Epithelial cell of proximal tubule (primary cell): ENCODE data around the gene ETV6. TPM values are rescaled to one million over a fixed set of nuclear protein-coding genes. Genes with fewer than 3 reads are reported as not detected.
"Not testable (repeated sequence)": the region's sequence is repeated elsewhere in the genome, so short reads cannot be mapped to it uniquely, and the experiment has no call there.

Experiments used
- DNase-seq: peaks from one replicate; pipeline ENCODE4 v3.0.0-alpha.2; 2011; ENCODE audit warnings: low read depth
- H3K4me3 ChIP-seq: 2 replicates; pipeline ENCODE4 v1.5.1; 2011; ENCODE audit warnings: low read depth, mild to moderate bottlenecking, low read length
- total RNA-seq: library from RNA; depleted of rRNA; stranded (reverse); fragments of >200 nt; gene quantifications from 2 replicates; pipeline ENCODE4 v1.2.3, GENCODE V29; 2015
- TF ChIP-seq, protein P1 (sequence below): conservative IDR thresholded peaks from 2 replicates; pipeline ENCODE4 v1.5.1; 2012; ENCODE audit warnings: low read depth, mild to moderate bottlenecking, low read length

Gene ETV6
- total RNA-seq, 1 donor from 2014 or later: 12.9 TPM

GRCh38 chr12:11630046-11630706 lies 19.3 kb upstream of the ETV6 start:
- TF ChIP-seq, protein P1, sequence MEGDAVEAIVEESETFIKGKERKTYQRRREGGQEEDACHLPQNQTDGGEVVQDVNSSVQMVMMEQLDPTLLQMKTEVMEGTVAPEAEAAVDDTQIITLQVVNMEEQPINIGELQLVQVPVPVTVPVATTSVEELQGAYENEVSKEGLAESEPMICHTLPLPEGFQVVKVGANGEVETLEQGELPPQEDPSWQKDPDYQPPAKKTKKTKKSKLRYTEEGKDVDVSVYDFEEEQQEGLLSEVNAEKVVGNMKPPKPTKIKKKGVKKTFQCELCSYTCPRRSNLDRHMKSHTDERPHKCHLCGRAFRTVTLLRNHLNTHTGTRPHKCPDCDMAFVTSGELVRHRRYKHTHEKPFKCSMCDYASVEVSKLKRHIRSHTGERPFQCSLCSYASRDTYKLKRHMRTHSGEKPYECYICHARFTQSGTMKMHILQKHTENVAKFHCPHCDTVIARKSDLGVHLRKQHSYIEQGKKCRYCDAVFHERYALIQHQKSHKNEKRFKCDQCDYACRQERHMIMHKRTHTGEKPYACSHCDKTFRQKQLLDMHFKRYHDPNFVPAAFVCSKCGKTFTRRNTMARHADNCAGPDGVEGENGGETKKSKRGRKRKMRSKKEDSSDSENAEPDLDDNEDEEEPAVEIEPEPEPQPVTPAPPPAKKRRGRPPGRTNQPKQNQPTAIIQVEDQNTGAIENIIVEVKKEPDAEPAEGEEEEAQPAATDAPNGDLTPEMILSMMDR: no peak
- no peak for DNase-seq
- no peak overlapping the region for H3K4me3 ChIP-seq

GRCh38 chr12:11631288-11631687 lies 18.2 kb upstream of the ETV6 start:
- no peak for DNase-seq
- TF ChIP-seq, protein P1: no peak
- no peak overlapping the region for H3K4me3 ChIP-seq

DNA sequence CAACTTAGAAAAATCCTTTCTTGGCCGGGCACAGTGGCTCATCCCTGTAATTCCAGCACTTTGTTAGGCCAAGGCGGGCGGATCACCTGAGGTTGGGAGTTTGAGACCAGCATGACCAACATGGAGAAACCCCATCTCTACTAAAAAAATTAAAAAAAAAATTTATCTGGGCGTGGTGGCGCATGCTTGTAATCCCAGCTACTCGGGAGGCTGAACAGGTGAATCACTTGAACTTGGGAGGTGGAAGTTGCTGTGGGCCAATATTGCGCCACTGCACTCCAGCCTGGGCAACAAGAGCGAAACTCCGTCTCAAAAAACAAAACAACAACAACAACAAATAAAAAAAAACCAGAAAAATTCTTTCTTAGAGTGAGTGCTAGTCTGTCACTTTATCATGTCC lies 17.6 kb upstream of the ETV6 start:
- DNase-seq, H3K4me3 ChIP-seq: not testable (repeated sequence)

GRCh38 chr12:11633968-11634367 lies 15.5 kb upstream of the ETV6 start:
- H3K4me3 ChIP-seq: no peak overlapping the region
- DNase-seq: no peak
- TF ChIP-seq, protein P1: no peak

DNA sequence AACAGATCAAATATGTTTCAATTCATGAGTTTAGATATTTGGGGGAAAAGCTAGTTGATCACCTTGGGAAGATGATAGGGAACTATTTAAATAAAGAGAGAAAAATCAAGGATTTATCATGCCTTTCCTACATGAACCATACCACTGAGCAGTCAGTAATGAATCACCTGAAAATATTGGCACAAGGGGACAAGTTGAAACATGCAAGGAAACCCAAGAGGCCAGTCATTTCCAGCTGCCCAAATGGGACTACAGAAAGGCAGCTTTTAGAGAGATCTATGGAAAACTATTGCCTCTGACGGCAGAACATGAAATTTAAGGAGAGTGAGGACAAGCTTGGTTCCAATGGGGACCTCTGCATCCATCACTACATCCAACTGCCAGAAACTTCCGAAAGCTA lies 14.1 kb upstream of the ETV6 start:
- TF ChIP-seq, protein P1: no peak

DNA sequence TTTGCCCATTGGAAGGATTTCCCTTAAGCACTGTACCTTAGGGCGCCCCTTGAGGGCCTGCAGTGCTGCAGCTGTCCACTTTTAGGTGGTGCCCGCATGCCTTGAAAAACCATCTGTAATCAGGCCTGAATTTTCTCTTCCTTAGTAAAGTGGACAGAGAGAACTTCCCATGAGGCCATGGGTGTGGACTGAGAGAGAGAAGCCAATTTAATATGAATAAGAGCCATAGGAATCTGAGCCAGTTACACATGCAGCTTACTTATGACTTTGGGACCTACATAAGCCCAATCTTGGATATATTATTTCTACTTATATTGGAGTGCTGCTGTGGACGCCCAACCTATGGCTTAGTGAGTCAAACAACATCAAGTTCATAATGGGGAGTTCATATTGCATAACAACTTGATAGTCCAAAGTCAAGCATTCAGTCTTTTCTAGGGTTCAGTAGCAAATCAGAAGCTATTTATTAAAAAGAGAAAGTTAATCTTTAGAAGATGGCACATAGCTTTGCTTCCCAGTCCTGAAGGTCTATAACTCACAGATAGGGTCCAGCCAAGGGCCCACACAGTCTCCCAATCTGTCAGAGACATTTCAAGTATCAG lies 11.1 kb upstream of the ETV6 start:
- H3K4me3 ChIP-seq: no peak overlapping the region
- DNase-seq: no peak
- TF ChIP-seq, protein P1: no peak

More for the DNA sequence above, 14.1 kb upstream of the ETV6 start:
- DNase-seq: no peak
- H3K4me3 ChIP-seq: no peak overlapping the region

GRCh38 chr12:11639454-11639853 lies 10.0 kb upstream of the ETV6 start:
- DNase-seq: no peak
- TF ChIP-seq, protein P1: no peak
- no peak overlapping the region for H3K4me3 ChIP-seq
